H4 (cell line): ENCODE data around the gene CSPG4. TPM values are rescaled to one million over a fixed set of nuclear protein-coding genes. Genes with fewer than 3 reads are reported as not detected.
"Not testable (repeated sequence)": the region's sequence is repeated elsewhere in the genome, so short reads cannot be mapped to it uniquely, and the experiment has no call there.

Experiments used
- DNase-seq: peaks from one replicate; pipeline ENCODE4 v3.0.0-alpha.2; 2015; ENCODE audit warnings: low spot score
- total RNA-seq: library from RNA; depleted of rRNA; stranded (reverse); fragments of >200 nt; shearing (Covaris generic); gene quantifications from 2 replicates; pipeline ENCODE4 v1.2.3, GENCODE V29; 2014

Gene CSPG4
- total RNA-seq, 1 experiment from 2014 or later, result 0.14 TPM

- no peak for DNase-seq
Measured at GRCh38 chr15:75725719-75726607, 13.3 kb upstream of the CSPG4 start.

GRCh38 chr15:75725006-75725718 lies 12.5 kb upstream of the CSPG4 start:
- no peak for DNase-seq

- DNase-seq, result peak; percentile 82
Measured at GRCh38 chr15:75723847-75724660, 11.4 kb upstream of the CSPG4 start.

- no peak for DNase-seq
Measured at GRCh38 chr15:75723171-75723846, 10.7 kb upstream of the CSPG4 start.

GRCh38 chr15:75721923-75722870 lies 9.5 kb upstream of the CSPG4 start:
- DNase-seq, result no peak

- no peak for DNase-seq
Measured at GRCh38 chr15:75721480-75721922, 8.9 kb upstream of the CSPG4 start.

- DNase-seq, result peak; percentile 64
Measured at GRCh38 chr15:75720787-75721479, 8.3 kb upstream of the CSPG4 start.

- DNase-seq, result no peak
Measured at GRCh38 chr15:75720297-75720696, 7.6 kb upstream of the CSPG4 start.

GRCh38 chr15:75718328-75718727 lies 5.7 kb upstream of the CSPG4 start:
- DNase-seq, result peak; percentile 39

GRCh38 chr15:75717001-75717400 lies 4.4 kb upstream of the CSPG4 start:
- DNase-seq, result not testable (repeated sequence)

GRCh38 chr15:75716249-75716950 lies 3.8 kb upstream of the CSPG4 start:
- not testable (repeated sequence) for DNase-seq

GRCh38 chr15:75715312-75715832 lies 2.7 kb upstream of the CSPG4 start:
- DNase-seq, result not testable (repeated sequence)

- DNase-seq, result no peak
Measured at GRCh38 chr15:75714195-75714594, 1.5 kb upstream of the CSPG4 start.

GRCh38 chr15:75713338-75713895 lies 769 bp upstream of the CSPG4 start:
- no peak for DNase-seq

GRCh38 chr15:75711495-75711894 lies 1.2 kb downstream of the CSPG4 start:
- DNase-seq, result not testable (repeated sequence)

- not testable (repeated sequence) for DNase-seq
Measured at GRCh38 chr15:75710874-75711273, 1.8 kb downstream of the CSPG4 start.

- DNase-seq, result not testable (repeated sequence)
Measured at GRCh38 chr15:75709458-75709857, 3.2 kb downstream of the CSPG4 start.

GRCh38 chr15:75706682-75706954 lies 6.0 kb downstream of the CSPG4 start:
- DNase-seq, result no peak
